ENCODE data around the gene ADAMTS12. TPM values are rescaled to one million over a fixed set of nuclear protein-coding genes. Genes with fewer than 3 reads are reported as not detected.

ADAMTS12 gene
- total and polyA plus RNA-seq, 9 of the 15 experiments (the other 6 are each of a cell fraction or from before 2014, with no cell fraction given), result 0.11 TPM; not detected in 8

GRCh38 chr5:33776151-33776660, 115.6 kb downstream of the ADAMTS12 start:
- no TSS peak for BruUV-seq (replicated peaks)
- no peak overlapping the region for H3K27ac ChIP-seq (ENCODE audit: extremely low read depth, low read depth, low read length)
- H3K9me1 ChIP-seq (ENCODE audit: control insufficient read depth, insufficient read depth, low read length), result no peaks in the 10 kb centered on the region
- no peaks in the 10 kb centered on the region for H3K79me2 ChIP-seq (ENCODE audit: control insufficient read depth, insufficient read depth, low read length)
- DNase-seq (ENCODE audit: extremely low read depth in 1 of 4, low spot score in 3 of 4) (no peak), ATAC-seq (no peak), FAIRE-seq (no peak)
- in situ Hi-C loops (cut with MboI) (no loop called here), intact Hi-C loops (cut with micrococcal nuclease) (no loop called here)
- no peaks in the 10 kb centered on the region for H3K36me3 ChIP-seq (ENCODE audit: control insufficient read depth, insufficient read depth, low read length)
- ChIA-PET CTCF (ENCODE audit: low intra/inter-chr PET ratio) (no interaction called here), POLR2A (no interaction called here)
- TF ChIP-seq ZNF695 (CRISPR knock-in tag; IDR thresholded peaks at IDR 0.05), result no peak
- no peak for TF ChIP-seq KLF16 (IDR thresholded peaks at IDR 0.05)
- no peak for TF ChIP-seq E2F3 (CRISPR knock-in tag; IDR thresholded peaks at IDR 0.05)
- no peak for TF ChIP-seq NR2C2 (CRISPR knock-in tag; IDR thresholded peaks at IDR 0.05)
- no peak for TF ChIP-seq NR2C2 (tag; IDR thresholded peaks at IDR 0.05)
- TF ChIP-seq SFPQ (IDR thresholded peaks at IDR 0.05; ENCODE audit: low read depth, low read length), result no peak
- no peak for TF ChIP-seq POLR3G (IDR thresholded peaks at IDR 0.05; ENCODE audit: extremely low read depth, insufficient read length, insufficient replicate concordance)
- TF ChIP-seq HMBOX1 (IDR thresholded peaks at IDR 0.05), result no peak
- no peak for TF ChIP-seq ZNF133 (CRISPR knock-in tag; IDR thresholded peaks at IDR 0.05)
- TF ChIP-seq STAT5A (IDR thresholded peaks at IDR 0.05; ENCODE audit: borderline replicate concordance, low read length), result no peak
- TF ChIP-seq CREB5 (CRISPR knock-in tag; IDR thresholded peaks at IDR 0.05), result no peak
- no peak for TF ChIP-seq CHD4 (IDR thresholded peaks at IDR 0.05; ENCODE audit: insufficient read depth, insufficient replicate concordance, low read depth, low read length, poor library complexity, severe bottlenecking)
- no peak for TF ChIP-seq ZNF174 (CRISPR knock-in tag; IDR thresholded peaks at IDR 0.05)
- TF ChIP-seq PCBP2 (IDR thresholded peaks at IDR 0.05; ENCODE audit: low read depth, low read length, poor library complexity, severe bottlenecking), result no peak
- no peak for TF ChIP-seq ZNF175 (CRISPR knock-in tag; IDR thresholded peaks at IDR 0.05; ENCODE audit: low read depth)
- no peak for TF ChIP-seq GMEB1 (CRISPR knock-in tag; IDR thresholded peaks at IDR 0.05)
- TF ChIP-seq TFAM (CRISPR knock-in tag; conservative IDR thresholded peaks at IDR 0.05), result no peak
- TF ChIP-seq ARID1B (IDR thresholded peaks at IDR 0.05), result no peak
- no peaks in the 10 kb centered on the region for H3K27me3 ChIP-seq (ENCODE audit: control insufficient read depth in 2 of 2, insufficient read depth in 2 of 2, low read length in 2 of 2)
- no peaks in the 10 kb centered on the region for H3K9me3 ChIP-seq (replicated peaks; ENCODE audit: control insufficient read depth, insufficient read depth, low read depth, low read length)
- 0% methylated on average over 2 of the region's 2 CpGs for WGBS (ENCODE audit: insufficient coverage, low coverage, missing lambda C conversion rate)
- no peak overlapping the region for H3K4me2 ChIP-seq (ENCODE audit: insufficient read depth, low read length)
- H2AFZ ChIP-seq (ENCODE audit: low read depth, low read length), result no peak overlapping the region
- H3K4me3 ChIP-seq, result no peak overlapping the region
- no peaks in the 10 kb centered on the region for H4K20me1 ChIP-seq (replicated peaks; ENCODE audit: control insufficient read depth, insufficient read depth, low read length)
- no peaks in the 10 kb centered on the region for H3K4me1 ChIP-seq (replicated peaks in 1 of 2; ENCODE audit: control insufficient read depth in 2 of 2, insufficient read depth in 2 of 2, low read length in 2 of 2)
- H3K9ac ChIP-seq (ENCODE audit: insufficient read depth in 1 of 2, low read depth in 2 of 2, low read length in 2 of 2), result no peak overlapping the region
